Body of pancreas (tissue), 4 donors: Measurements from ENCODE around the gene MICU1.

ENCODE experiments used
- POLR2A ChIP-seq, 3 donors: fragments of 450-650 bp; IDR thresholded peaks; one replicate each; pipeline ENCODE4 v1.6.1; 2016; ENCODE audit warnings: antibody characterized with exemption in 3 of 3, mild to moderate bottlenecking in 2 of 3
- TF ChIP-seq, protein P1 (sequence below), 7 experiments: fragments of 450-650 bp in 4 of 7; fragments of 200-600 bp in 3 of 7; sonication (generic) in 3 of 7; IDR thresholded peaks; one replicate each; pipeline ENCODE4 v1.5.1; 2016 to 2019; ENCODE audit warnings: antibody characterized with exemption in 7 of 7

DNA sequence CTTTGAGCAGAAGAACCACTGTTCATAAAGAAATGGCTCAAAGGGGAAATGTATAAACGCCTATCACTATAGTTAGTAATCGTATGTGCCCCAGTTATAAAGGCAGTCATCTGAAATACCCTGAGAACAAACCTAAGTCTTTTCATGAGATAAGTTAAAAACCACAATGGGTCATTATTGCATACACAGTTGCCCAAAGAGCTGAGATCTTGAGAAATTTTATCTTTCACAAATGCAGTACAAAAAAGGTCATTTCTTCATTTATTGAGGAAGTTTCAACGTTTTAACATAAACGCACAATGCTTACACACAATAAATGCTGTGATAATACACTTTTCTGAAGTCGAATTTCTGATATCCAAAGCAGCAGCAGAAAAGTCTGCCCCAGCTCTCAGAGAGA lies 114.4 kb downstream of the MICU1 start:
- TF ChIP-seq, protein P1, sequence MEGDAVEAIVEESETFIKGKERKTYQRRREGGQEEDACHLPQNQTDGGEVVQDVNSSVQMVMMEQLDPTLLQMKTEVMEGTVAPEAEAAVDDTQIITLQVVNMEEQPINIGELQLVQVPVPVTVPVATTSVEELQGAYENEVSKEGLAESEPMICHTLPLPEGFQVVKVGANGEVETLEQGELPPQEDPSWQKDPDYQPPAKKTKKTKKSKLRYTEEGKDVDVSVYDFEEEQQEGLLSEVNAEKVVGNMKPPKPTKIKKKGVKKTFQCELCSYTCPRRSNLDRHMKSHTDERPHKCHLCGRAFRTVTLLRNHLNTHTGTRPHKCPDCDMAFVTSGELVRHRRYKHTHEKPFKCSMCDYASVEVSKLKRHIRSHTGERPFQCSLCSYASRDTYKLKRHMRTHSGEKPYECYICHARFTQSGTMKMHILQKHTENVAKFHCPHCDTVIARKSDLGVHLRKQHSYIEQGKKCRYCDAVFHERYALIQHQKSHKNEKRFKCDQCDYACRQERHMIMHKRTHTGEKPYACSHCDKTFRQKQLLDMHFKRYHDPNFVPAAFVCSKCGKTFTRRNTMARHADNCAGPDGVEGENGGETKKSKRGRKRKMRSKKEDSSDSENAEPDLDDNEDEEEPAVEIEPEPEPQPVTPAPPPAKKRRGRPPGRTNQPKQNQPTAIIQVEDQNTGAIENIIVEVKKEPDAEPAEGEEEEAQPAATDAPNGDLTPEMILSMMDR (IDR thresholded peaks at IDR 0.05), result no peak
- no peak for TF ChIP-seq POLR2A (IDR thresholded peaks at IDR 0.05)
